Activated naive CD8-positive, alpha-beta T cell treated with anti-CD3 and anti-CD28 coated beads, Interleukin-2, amount 50 U/mL, for 16 hours (primary cell): ENCODE data around the gene DYNC1LI1.

Source experiments
- DNase-seq: peaks from one replicate; pipeline ENCODE4 v3.0.0-alpha.2; 2020; ENCODE audit warnings: low read depth, low spot score

The DYNC1LI1 gene

GRCh38 chr3:32570421-32571191 lies at the start of gene DYNC1LI1:
TSS of gene DYNC1LI1 (minus strand) at chr3:32570858. CDS start at chr3:32570770, 88 bp downstream.
- DNase-seq: peak; percentile 91

GRCh38 chr3:32619395-32619794 lies 48.7 kb upstream of the DYNC1LI1 start:
- DNase-seq: no peak

DNA sequence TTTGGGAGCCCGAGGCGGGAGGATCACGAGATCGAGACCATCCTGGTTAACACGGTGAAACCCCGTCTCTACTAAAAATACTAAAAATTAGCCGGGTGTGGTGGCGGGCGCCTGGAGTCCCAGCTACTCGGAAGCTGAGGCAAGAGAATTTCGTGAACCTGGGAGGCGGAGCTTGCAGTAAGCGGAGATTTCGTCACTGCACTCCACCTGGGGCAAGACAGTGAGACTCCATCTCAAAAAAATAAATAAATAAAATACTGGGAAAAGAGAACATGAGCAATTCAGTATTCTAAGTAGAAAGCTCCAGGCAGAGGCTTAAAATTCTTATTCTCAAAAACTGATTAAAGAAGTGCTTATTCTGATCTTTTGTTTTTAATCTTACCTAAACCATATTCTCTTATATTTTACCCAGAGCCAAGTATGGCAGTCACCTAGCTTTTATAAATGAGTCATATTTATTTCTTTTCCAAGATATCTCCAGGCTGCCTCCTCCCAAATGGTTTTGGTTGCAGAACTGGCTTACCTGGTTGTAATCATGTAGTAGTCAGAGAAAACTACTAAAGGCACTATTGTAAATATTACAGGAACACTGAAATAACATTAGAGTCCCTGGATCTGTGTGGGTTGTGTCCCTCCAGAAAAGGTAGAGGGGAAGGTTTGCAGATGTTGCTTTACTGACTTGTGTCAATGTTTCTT lies 45.8 kb upstream of the DYNC1LI1 start:
- DNase-seq: no peak

GRCh38 chr3:32614956-32615355 lies 44.3 kb upstream of the DYNC1LI1 start:
- no peak for DNase-seq

DNA sequence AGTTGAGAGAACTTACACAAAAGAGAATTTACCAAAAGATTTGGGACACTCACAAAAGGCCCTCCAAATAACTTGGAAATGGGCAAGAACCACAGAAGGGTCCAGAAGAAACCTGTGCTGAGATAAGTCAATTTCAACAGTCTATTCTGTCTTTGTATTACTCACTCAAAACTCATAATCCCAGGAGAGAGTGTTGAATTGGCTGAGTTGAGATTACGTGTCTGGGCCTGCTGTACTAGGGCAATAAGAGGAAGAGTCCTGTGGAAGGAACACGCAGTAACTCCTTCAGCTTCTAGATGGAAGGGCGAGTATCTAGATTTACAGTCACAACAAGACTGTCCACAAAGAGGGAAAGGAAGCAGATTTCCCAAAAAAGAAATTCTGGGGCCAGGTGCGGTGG lies 42.5 kb upstream of the DYNC1LI1 start:
- DNase-seq: no peak

DNA sequence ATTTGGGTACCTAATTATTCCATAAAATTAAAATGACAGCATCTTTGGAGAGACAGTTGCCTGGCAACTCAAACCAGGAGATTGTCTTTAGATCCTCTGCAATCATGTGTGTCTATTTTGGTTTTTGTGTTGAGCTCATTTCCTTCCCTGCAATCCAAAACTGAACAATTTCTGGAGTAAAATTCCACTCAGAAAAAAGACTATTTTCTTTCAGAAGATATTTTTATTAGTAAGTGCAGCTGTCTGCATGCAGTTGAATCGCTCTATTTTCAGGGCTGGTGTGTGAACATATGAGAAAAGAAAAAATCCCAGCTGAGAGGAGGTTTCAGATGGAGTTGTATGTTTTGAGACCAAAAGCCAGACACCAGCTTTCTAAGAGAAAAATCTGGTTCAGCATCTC lies 41.9 kb upstream of the DYNC1LI1 start:
- no peak for DNase-seq

- no peak for DNase-seq
Measured at GRCh38 chr3:32607522-32607921, 36.9 kb upstream of the DYNC1LI1 start.

- DNase-seq: no peak
Measured at GRCh38 chr3:32606960-32607359, 36.3 kb upstream of the DYNC1LI1 start.

DNA sequence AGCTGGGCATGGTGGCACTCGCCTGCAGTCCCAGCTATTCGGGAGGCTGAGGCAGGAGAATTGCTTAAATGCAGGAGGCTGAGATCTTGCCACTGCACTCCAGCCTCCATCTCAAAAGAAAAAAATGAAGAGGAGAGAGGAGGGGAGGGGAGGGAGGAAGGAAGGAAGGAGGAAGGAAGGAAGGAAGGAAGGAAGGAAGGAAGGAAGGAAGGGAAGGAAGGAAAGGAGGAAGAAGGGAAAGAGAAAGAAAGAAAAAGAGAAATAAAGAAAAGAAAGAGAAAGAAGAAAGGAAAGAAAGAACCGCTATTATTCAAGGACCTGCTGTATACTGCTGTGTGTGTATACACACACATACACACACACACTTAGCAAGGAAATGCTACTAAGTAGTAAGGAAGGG lies 35.6 kb upstream of the DYNC1LI1 start:
- no peak for DNase-seq

DNA sequence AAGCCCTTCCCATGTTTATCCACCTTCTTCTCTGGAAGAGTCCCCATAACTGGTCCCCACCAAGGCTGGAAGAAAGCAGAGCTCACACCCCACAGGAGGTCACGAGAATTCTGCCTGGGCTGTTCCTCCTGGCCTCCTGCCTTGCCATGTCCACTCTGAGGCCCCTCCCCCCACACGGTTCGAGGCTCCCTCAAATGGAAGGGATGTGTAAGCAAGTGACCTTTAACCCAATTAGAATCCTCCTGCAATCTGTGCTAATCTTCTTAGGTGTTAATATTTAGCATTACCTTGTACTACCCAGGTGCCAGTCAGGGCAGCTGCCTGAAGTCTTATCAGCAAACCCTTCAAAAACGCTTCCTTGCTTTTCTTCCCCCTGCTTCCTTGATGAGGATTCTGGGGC lies 32.4 kb upstream of the DYNC1LI1 start:
- DNase-seq: no peak

DNA sequence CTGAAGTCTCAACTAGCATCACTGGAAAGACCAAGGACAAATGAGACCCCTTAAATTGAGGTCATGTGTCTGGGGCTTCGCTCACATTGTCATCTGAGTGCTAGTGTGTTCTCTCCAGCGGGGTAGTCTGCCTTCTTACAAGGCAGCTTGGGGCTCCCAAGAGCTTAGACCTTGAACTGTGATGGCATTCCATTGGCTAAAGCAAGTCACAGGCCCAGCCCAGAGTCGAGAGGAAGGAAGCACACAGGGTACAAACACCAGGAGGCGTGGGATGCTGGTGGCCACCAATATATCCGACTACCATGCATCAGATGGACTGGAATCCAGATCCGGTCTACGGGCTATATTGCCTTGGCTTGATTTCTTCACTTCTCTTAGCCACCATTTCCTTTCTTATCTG lies 31.5 kb upstream of the DYNC1LI1 start:
- no peak for DNase-seq

DNA sequence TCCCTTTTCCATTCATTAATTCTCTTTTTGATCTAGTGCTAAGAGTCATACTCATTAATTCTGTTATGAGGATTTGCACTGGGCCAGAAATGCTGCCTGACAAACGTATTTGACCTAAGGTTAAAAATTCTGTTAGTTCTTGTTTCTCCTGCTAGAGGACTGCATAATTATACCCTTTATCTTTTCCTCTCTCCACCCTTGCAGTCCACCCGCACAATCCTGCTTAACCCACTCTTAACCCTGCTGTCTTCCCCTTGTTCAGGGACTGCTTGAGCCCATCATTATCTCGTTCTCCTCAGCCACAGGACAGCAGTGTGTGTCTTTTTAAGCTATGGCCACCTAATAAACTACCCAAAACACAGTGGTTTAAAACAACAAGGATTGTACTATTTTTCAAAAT lies 31.1 kb upstream of the DYNC1LI1 start:
- DNase-seq: no peak

DNA sequence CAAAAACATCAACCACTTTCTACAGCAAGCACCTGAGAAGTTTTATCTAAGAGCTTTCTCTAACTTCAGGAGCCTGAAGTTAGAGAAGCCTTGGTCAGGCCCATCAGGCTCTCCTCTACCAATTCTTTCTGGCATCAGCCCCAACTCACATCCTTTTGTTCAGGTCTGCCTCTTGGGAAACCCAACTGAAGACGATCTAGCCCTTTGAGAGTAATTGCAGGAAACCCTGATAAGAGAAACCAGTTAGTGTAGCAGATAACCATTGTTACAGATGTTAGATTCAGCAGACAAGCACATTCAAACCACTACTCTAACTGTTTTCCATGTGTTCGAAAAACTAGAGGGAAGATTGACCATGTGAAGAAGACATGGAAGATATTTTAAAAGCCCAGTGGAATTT lies 27.0 kb upstream of the DYNC1LI1 start:
- DNase-seq: no peak

DNA sequence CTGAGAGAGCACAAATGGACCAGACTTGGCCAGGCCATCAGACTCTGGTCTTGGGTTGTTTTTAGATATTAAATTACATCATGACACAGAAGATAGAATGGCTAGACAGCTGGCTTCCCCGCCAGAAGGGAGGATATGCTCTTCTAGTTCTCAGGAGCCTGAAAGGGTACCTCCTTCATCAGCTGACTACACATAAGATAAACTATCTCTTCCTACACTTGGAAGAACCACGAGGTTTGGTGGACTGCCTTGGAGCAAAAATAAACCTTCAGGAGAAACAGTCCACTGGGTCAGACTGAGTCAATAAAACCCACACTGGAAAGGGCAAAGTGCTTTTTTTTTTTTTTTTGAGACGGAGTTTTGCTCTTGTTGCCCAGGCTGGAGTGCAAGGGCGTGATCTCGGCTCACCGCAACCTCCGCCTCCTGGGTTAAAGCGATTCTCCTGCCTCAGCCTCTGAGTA lies 26.3 kb upstream of the DYNC1LI1 start:
- DNase-seq: no peak

GRCh38 chr3:32596282-32596908 lies 25.7 kb upstream of the DYNC1LI1 start:
- no peak for DNase-seq

GRCh38 chr3:32595323-32595722 lies 24.7 kb upstream of the DYNC1LI1 start:
- no peak for DNase-seq

DNA sequence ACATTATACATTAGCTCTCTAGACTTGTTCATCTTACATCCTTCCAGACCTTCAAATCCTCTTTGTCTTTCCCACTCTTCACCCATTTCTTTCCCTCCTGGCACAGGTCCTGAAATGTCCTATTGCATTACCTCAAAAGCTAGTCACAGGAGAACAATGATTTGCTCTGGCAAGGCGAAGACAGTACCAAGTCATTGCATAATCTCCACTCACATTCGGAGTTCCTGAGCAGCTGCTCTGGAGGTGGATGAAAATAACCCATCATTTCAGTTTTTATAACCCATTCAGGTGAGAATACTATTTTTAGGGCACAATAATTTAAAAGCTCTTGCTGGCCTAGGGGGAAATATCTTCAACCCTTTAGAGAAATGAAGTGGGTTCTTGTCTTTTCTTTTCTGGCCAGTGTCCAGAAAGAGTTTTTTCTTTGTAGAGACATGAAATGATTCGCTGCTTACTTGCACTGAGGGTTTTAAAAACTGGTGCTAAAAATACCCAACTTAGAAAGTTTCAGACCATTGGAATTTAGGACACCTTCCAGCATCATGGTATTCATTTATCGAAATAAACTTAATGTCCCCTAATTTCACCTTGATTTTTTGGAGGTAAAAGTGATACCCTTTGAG lies 23.4 kb upstream of the DYNC1LI1 start:
- no peak for DNase-seq

- DNase-seq: no peak
Measured at GRCh38 chr3:32592696-32593353, 22.2 kb upstream of the DYNC1LI1 start.

DNA sequence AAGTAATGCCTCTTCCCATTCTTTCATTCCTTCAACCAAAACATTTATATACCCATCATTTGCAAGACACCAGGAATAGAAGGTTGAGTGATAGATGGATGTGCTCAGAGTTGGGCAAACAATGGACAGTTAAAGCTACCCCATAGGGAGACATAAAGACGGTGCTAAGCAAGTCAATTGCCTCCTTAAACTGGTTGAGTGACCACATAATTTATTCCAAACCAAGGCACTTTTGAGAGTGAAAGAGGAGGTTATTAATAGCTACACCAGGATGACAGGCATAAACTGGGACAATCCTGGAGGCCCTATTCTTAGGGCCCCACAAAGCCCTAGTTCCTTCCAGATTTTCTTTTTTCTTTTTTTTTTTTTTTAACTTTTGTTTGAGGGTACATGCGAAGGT lies 21.4 kb upstream of the DYNC1LI1 start:
- no peak for DNase-seq

- DNase-seq: no peak
Measured at GRCh38 chr3:32591186-32591585, 20.5 kb upstream of the DYNC1LI1 start.

GRCh38 chr3:32586356-32586755 lies 15.7 kb upstream of the DYNC1LI1 start:
- DNase-seq: no peak

DNA sequence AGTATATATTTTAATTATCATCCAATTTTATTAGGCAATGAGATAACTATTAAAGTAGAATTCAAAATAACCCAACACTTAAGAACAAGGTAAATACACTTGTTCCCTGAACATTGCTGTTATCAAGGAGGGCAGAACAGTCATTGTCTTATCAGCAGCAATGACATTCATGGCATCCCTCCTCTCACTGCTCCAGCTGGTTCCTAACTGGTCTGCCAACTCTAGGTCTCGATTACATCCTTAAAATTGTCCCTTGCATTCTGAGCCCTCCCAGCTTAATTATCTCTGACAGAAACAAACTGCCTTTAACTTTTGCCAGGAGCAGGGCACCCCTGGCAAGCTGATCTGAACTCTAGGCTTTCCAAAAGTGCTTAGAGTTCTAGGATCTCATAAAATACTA lies 14.0 kb upstream of the DYNC1LI1 start:
- DNase-seq: no peak
